Neural cell (in vitro differentiated cells): ENCODE data around the gene TBC1D2.

ENCODE experiments used
- REST ChIP-seq: IDR thresholded peaks from 2 replicates; pipeline ENCODE4 v1.6.1; 2012; ENCODE audit warnings: borderline replicate concordance
- TF ChIP-seq, protein P1 (sequence below): fragments of 450-650 bp; IDR thresholded peaks from 2 replicates; pipeline ENCODE4 v1.5.1; 2014; ENCODE audit warnings: antibody characterized with exemption, mild to moderate bottlenecking, moderate library complexity; ENCODE audit not compliant: poor library complexity, severe bottlenecking

GRCh38 chr9:98285446-98285845, 30.0 kb upstream of the TBC1D2 start:
- TF ChIP-seq REST = no peak
- TF ChIP-seq, protein P1, sequence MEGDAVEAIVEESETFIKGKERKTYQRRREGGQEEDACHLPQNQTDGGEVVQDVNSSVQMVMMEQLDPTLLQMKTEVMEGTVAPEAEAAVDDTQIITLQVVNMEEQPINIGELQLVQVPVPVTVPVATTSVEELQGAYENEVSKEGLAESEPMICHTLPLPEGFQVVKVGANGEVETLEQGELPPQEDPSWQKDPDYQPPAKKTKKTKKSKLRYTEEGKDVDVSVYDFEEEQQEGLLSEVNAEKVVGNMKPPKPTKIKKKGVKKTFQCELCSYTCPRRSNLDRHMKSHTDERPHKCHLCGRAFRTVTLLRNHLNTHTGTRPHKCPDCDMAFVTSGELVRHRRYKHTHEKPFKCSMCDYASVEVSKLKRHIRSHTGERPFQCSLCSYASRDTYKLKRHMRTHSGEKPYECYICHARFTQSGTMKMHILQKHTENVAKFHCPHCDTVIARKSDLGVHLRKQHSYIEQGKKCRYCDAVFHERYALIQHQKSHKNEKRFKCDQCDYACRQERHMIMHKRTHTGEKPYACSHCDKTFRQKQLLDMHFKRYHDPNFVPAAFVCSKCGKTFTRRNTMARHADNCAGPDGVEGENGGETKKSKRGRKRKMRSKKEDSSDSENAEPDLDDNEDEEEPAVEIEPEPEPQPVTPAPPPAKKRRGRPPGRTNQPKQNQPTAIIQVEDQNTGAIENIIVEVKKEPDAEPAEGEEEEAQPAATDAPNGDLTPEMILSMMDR = no peak
